Mesenteric fat pad (tissue), 1 donor: ENCODE data around the gene CCHCR1. TPM values are rescaled to one million over a fixed set of nuclear protein-coding genes. Genes with fewer than 3 reads are reported as not detected.
A peak's percentile ranks its signal among the peaks of the same experiment; 100 is the strongest.
"Not testable (repeated sequence)": the region's sequence is repeated elsewhere in the genome, so short reads cannot be mapped to it uniquely, and the experiment has no call there.

Source experiments
- DNase-seq: peaks from one replicate; pipeline ENCODE4 v3.0.0-alpha.2; 2020; ENCODE audit warnings: low spot score
- long read RNA-seq: library from polyadenylated mRNA; unstranded; transcript quantifications from one replicate; pipeline ENCODE4 v2.0.0, GENCODE V29; 2020
- total RNA-seq: library from RNA; stranded (reverse); fragmentation: NEBNext Ultra II Directional; extraction: Animal tissue kit (Norgen Biotek cat#: 25700); gene quantifications from one replicate; pipeline ENCODE4 v1.2.1, GENCODE V29; 2021
- donor health status: DM: yes; HTN: yes; CAD: no.

The CCHCR1 gene, protein sequence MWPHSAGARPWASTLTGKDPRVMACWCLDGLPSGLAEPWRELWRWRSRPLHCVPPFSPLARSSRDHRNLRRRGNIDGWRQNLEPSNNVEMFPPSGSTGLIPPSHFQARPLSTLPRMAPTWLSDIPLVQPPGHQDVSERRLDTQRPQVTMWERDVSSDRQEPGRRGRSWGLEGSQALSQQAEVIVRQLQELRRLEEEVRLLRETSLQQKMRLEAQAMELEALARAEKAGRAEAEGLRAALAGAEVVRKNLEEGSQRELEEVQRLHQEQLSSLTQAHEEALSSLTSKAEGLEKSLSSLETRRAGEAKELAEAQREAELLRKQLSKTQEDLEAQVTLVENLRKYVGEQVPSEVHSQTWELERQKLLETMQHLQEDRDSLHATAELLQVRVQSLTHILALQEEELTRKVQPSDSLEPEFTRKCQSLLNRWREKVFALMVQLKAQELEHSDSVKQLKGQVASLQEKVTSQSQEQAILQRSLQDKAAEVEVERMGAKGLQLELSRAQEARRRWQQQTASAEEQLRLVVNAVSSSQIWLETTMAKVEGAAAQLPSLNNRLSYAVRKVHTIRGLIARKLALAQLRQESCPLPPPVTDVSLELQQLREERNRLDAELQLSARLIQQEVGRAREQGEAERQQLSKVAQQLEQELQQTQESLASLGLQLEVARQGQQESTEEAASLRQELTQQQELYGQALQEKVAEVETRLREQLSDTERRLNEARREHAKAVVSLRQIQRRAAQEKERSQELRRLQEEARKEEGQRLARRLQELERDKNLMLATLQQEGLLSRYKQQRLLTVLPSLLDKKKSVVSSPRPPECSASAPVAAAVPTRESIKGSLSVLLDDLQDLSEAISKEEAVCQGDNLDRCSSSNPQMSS
- total RNA-seq: 8.4 TPM
- long read RNA-seq, transcript CCHCR1-201 (18 exons, 2,625 nt): major isoform, 16 of 38 reads
- long read RNA-seq, partial matches to known transcripts: 12 of 38 reads
- long read RNA-seq, other reads (novel, unspliced or antisense): 9 of 38 reads

DNA sequence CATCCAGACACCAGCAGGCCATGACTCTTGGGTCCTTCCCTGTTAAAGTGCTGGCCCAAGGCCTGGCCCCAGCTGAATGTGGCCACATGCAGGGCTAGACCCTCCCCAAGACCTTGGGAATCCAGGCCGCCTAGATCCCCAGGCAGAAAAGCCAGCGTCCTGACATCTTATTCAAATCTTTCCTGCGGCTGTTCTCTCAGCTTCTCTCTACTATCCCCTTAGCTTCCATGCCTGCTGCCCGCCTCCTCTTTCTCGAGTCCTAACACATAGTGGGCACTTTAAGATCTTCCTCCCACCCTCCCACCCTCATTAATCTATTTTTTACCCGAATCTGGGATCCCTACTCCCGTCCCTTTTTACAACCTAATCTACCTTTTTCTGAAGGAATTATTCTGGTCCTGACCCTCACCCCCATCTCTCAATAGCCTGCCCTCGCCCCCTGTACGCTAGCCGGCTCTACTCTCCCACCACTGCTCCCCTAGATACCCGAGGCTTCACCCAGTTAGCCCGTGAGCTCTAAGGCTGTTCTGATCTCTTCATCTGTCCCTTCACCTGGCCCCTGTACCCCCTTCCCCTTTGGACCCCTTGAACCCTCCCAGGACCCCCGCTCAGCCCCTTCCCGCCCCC lies at the start of gene CCHCR1:
Gene CCHCR1, minus strand, starts transcription at position 290 of the 627 bp plus-strand sequence. Its CDS starts 202 bp downstream, at position 88.
- DNase-seq: no peak

DNA sequence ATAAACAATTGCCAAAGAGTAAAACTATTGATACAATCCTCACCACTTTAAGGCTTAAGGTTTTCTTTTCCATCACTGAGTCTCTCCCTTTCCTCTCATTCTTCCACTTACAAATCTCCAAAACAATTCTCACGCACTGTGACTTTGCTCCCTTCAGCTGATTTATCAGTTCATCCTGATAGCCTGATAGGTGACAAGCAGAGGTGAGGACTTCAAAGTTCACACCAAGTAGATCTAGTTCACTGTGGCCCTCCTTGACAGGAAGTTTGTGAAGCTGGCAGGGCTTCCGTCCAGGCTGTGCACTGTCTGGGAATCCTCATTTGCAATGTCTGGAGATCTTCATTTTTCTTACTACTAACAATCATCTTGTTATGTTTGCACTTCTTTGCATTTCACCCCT lies 48.0 kb upstream of the CCHCR1 start:
- DNase-seq: no peak

DNA sequence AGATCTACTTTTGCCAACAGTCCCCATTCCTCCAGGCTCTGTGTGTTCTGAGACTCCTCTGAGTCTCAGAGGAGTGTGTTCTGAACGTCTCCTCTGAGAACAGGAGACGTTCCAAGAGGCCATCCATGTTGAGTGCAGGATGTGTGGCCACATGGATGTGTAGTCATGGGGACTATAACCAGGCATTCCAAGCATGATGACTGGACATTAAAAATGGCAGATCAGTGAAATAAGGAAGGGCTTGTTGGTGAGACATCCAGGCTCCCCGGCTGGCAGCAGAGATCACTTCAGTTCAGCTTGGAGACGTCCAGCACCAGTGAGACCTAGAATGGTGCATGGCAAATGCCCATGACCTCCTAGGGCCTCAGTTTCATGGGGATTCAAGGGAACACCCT lies 47.1 kb upstream of the CCHCR1 start:
- no peak for DNase-seq

DNA sequence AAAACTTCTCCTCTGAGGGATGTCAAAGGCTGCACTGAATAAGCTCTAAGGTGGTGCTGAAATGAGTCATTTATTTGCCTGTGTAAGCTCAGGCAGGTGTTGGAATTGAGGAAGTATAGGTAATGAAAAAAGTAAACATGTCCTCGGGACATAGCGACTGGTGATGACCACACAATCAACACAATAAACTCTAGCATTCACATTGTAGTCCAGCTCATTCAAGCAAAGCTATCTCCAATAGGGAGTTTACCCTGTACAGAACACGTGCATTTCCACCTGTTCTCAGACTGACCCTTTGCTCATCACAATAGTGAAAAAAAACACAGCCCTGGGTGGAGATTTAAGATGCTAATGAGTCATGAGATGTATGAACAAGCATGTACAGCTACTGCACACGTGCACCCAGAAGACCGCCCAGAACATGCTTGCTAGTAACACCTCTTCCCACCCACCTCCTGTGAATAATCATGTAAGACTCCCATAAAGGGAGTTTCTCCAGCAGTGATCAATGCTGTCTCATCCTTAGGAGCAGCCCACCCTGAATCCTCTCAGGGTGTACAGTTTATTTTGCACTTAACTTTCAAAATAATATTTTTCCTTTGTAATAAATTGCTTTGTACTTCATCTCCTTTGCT lies 45.9 kb upstream of the CCHCR1 start:
- DNase-seq: no peak

GRCh38 chr6:31202259-31203166 lies 44.9 kb upstream of the CCHCR1 start:
- DNase-seq: no peak

GRCh38 chr6:31199105-31199452 lies 41.5 kb upstream of the CCHCR1 start:
- DNase-seq: not testable (repeated sequence)

- peak; percentile 96 for DNase-seq
These were observed 40.1 kb upstream of the CCHCR1 start for GRCh38 chr6:31197559-31198305.

DNA sequence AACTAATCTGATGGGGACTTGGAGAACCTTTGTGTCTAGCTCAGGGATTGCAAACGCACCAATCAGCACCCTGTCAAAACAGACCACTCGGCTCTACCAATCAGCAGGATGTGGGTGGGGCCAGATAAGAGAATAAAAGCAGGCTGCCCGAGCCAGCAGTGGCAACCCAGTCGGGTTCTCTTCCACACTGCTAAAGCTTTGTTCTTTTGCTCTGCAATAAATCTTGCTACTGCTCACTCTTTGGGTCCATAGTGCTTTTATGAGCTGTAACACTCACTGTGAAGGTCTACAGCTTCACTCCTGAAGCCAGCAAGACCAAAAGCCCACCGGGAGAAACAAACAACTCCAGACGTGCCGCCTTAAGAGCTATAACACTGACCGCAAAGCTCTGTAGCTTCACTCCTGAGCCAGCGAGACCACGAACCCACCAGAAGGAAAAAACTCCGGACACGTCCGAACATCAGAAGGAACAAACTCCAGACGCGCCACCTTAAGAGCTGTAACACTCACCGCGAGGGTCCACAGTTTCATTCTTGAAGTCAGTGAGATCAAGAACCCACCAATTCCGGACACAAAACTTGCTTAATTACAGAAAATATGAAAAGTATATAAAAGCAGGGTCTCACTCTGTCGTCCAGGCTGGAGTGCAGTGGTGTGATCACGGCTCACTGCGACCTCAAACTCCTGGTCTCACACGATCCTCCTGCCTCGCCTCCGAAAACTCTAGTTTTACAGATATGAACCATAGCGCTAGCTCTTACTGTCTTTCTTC lies 38.8 kb upstream of the CCHCR1 start:
- not testable (repeated sequence) for DNase-seq

DNA sequence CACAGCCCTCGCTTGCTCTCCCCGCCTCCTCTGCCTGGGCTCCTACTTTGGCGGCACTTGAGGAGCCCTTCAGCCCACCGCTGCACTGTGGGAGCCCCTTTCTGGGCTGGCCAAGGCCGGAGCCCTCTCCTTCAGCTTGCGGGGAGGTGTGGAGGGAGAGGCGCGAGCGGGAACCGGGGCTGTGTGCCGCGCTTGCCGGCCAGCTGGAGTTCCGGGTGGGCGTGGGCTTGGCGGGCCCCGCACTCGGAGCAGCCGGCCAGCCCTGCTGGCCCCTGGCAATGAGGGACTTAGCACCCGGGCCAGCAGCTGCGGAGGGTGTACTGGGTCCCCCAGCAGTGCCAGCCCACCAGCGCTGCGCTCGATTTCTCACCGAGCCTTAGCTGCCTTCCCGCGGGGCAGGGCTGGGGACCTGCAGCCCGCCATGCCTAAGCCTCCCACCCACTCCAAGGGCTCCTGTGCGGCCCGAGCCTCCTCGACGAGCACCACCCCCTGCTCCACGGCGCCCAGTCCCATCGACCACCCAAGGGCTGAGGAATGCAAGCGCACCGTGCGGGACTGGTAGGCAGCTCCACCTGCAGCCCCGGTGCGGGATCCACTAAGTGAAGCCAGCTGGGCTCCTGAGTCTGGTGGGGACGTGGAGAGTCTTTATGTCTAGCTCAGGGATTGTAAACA lies 37.8 kb upstream of the CCHCR1 start:
- DNase-seq: not testable (repeated sequence)

DNA sequence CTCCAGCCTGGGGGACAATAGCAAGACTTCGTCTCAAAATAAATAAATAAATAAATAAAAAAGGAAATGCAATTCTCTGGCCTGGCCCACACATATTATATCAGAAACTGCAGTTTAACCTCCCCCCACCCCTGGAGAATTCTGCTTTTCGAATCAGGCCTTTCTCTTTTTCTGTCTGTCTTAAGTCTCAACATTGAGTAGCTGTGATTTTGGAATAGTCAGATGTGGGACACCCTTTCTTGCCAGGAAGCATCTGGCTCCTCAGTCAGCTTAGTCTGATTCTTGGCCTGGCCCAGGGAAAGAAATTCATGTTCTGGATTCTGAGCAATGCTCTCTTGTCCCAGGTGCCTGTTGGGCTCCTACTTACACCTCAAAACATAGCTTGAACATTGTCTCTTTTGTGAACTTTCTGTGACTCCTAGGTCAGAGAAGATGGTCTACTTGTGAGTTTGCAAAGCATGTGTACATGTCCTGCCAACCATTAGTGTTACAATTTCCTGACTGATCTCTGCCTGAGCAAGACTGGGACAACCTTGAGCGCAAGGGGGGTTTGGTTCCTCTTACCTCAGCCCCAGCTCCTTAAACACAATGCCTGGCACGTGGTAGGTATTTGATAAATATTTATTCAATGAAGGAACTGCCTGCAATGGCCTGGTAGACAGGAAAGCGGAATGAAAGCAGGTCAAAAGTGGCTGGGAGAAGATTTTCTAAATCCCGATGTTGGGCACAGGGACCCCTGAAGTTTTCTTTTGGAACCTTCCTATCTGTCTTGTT lies 36.6 kb upstream of the CCHCR1 start:
- DNase-seq: no peak

DNA sequence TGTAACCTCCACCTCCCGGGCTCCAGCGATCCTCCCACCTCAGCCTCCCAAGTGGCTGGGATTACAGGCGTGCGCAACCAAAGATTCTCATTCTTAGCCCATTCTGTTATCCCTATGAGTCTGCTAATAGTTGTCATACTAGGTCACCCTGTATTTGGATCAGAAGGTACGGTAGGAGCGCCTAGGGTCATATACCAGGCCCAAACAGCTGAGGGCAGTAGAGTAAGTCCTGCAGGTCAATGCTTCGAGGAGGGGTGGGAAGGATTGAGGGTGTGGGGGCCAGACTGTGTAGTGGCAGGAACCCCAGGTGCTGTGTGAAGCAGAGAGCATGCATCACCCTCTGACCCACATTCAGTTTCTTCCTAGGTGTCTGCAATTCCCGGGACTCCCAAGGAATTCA lies 35.6 kb upstream of the CCHCR1 start:
- no peak for DNase-seq

GRCh38 chr6:31192431-31193105 lies 35.0 kb upstream of the CCHCR1 start:
- DNase-seq: not testable (repeated sequence)

DNA sequence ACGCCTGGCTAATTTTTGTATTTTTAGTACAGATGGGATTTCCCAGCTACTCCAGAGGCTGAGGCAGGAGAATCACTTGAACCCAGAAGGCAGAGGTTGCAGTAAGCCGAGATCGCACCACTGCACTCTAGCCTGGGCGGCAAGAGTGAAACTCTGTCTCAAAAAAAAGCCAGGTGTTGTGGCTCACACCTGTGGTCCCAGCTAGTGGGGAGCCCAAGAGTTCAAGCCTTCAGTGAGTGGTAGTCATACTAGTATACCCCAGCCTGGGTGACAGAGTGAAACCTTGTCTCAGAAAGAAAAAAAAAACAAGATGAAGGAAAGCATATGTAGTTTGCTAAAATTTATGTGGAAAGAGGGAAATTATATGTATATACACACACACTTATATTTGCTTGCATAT lies 32.9 kb upstream of the CCHCR1 start:
- no peak for DNase-seq

DNA sequence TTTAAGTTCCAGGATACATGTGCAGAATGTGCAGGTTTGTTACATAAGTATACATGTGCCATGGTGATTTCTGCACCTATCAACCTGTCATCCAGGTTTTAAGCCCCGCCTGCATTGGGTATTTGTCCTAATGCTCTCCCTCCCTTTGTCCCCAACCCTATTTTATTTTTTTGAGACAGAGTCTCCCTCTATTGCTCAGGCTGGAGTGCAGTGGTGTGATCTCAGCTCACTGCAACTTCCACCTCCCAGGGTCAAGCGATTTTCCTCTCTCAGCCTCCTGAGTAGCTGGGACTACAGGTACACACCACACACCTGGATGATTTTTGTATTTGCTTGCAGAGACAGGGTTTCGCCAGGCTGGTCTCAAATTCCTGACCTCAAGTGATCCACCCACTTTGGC lies 31.6 kb upstream of the CCHCR1 start:
- not testable (repeated sequence) for DNase-seq

GRCh38 chr6:31187780-31188194 lies 30.2 kb upstream of the CCHCR1 start:
- no peak for DNase-seq

GRCh38 chr6:31186052-31186734 lies 28.6 kb upstream of the CCHCR1 start:
- DNase-seq: no peak
